Measurements from ENCODE around the gene SPTBN1.
"Not testable (repeated sequence)": the region's sequence is repeated elsewhere in the genome, so short reads cannot be mapped to it uniquely, and the experiment has no call there.

The SPTBN1 gene

DNA sequence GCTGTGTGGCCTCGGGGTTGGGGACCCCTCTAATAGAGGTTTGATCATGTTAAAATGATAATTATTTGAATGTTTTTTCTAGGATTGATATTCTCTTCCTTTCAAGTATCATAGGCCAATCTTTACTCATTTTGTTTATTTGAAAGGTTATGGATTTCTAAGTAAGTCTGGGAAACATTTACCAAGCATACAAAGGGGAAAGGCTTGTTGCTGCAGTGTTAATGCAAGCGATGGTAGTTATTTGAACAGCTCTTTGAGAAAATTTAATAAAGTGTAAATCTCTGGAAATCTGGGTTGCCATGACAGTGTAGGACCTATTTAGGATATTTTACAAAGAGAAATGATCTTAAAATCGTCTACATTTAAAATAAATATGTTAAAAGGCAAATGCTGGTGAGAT lies 56.1 kb downstream of the SPTBN1 start:
- DNase-seq (ENCODE audit: low spot score): no peak
- TF ChIP-seq, protein P1, sequence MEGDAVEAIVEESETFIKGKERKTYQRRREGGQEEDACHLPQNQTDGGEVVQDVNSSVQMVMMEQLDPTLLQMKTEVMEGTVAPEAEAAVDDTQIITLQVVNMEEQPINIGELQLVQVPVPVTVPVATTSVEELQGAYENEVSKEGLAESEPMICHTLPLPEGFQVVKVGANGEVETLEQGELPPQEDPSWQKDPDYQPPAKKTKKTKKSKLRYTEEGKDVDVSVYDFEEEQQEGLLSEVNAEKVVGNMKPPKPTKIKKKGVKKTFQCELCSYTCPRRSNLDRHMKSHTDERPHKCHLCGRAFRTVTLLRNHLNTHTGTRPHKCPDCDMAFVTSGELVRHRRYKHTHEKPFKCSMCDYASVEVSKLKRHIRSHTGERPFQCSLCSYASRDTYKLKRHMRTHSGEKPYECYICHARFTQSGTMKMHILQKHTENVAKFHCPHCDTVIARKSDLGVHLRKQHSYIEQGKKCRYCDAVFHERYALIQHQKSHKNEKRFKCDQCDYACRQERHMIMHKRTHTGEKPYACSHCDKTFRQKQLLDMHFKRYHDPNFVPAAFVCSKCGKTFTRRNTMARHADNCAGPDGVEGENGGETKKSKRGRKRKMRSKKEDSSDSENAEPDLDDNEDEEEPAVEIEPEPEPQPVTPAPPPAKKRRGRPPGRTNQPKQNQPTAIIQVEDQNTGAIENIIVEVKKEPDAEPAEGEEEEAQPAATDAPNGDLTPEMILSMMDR (IDR thresholded peaks at IDR 0.05; ENCODE audit: extremely low read depth, missing control alignments): no peak

DNA sequence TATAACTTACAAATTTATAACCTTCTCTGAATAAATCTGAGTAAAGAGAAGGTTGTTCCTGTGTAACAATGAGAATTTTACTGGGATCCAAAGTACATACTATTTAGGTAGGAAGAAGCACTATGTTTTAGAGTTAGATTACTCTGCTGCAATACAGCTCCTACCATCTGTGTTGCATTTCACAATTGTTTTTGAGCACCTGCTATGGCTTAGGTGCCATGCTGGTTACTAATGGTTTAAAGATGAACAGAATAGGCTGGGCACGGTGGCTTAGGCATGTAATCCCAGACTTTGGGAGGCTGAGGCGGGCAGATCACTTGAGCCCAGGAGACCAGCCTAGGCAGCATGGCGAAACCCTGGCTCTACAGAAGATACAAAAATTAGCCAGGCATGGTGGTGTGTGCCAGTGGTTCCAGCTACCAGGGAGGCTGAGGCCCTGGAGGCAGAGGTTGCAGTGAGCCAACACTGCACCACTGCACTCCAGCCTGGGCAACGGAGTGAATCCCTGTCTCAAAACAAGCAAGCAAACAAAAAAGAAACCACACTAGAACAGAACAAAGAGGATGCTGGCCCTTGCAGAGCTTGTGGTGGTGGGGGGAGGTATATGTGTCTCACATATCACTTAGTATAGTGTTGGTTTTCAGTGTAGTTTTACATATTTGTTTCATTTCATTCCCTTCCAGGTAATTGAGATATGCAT lies 56.7 kb downstream of the SPTBN1 start:
- TF ChIP-seq, protein P1 (IDR thresholded peaks at IDR 0.05; ENCODE audit: extremely low read depth, missing control alignments): no peak
- no peak for DNase-seq (ENCODE audit: low spot score)

DNA sequence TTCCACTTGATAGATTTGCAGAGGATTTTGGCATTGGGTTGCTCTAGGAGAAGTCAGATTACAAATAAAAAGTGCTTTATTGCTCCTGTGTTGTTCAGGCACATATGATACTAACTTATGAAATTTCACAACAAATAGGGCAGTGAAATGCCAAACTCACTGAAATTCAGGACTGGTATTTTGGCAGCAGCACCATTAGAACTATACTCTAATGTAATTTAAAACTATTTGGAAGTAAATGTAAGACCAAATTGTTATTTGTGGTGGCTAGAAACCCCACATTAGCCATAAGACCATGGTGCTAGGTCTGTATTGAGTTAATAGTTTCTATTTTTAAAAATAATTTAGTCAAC lies 57.2 kb downstream of the SPTBN1 start:
- DNase-seq (ENCODE audit: low spot score): no peak
- TF ChIP-seq, protein P1 (IDR thresholded peaks at IDR 0.05; ENCODE audit: extremely low read depth, missing control alignments): no peak

DNA sequence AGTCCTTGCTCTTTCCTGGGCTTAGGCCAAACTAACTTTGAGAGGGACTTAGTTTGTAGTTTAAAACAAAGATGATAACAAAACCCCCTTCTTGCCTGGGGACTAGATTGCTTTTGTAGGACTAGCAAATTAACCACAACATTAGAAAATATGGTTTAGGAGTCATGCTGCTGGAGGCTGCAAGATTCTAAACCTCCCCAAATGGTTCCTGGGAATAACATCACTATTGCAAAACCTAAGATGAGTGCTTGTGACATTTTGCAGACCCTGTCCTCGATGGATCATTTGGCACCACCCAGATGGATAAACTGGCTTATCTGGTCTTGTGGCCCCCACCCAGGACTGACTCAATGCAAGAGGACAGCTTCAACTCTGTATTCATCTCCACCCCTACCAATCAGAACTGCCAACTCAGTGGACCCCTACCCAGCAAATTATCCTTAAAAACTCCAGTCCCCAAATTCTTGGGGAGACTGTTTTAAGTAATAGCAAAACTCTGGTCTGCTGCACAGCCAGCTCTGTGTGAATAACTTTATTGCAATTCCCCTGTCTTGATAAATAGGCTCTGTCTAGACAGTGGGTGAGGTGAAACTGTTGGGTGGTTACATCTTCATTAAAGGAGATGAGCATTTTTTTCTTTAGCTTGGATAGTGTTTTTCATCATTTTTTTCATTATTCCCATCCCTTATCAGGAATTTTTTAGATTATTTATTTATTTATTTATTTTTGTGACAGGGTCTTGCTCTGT lies 58.9 kb downstream of the SPTBN1 start:
- no peak for DNase-seq (ENCODE audit: low spot score)
- TF ChIP-seq, protein P1 (IDR thresholded peaks at IDR 0.05; ENCODE audit: extremely low read depth, missing control alignments): no peak

DNA sequence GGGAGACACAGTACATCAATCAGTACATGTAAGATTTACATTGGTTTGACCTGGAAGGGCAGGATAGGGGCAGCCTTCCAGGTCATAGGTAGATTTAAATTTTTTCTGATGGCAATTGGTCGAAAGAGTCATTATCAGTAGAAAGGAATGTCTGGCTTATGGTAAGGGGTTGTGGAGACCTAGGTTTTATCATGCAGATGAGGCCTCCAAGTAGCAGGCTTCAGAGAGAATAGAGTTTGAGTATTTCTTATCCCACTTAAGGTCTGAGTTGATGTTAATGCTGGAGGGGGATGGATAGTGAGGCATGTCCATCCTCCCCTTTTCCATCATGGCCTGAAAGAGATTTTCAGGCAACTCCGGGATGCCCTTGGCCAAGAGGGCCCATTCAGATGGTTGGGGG lies 60.7 kb downstream of the SPTBN1 start:
- no peak for DNase-seq (ENCODE audit: low spot score)
- TF ChIP-seq, protein P1 (IDR thresholded peaks at IDR 0.05; ENCODE audit: extremely low read depth, missing control alignments): no peak

DNA sequence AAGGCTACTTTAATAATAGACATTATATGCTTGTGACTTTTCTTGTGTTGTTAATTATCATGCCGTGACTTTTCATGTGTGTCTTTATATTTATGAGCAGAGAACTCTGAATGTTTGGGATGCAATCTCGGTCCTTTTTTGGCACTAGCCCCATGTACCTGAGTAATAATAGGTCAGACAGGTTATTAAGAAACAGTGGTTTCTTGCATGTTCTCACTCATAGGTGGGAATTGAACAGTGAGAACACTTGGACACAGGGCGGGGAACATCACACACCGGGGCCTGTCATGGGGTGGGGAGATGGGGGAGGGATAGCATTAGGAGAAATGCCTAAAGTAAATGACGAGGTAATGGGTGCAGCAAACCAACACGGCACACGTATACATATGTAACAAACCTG lies 61.9 kb downstream of the SPTBN1 start:
- not testable (repeated sequence) for DNase-seq (ENCODE audit: low spot score)

DNA sequence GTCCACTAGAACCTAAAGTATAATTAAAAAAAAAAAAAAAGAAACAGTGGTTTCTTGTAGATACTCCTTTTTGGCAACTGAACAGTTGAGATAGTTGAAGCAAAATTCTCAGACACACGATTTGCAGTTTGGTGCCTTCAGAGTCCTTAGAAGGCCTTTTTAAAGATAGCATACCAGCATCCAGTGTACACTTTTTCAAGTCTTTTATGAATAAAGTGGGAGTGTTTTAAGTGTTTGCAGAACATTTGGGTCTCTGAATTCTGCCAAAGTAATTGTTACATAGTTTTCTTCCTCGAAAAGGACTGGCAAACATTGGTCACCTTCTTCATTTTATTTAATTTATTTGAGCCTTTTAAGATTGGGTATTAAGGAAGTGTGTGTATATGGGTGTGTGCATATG lies 62.3 kb downstream of the SPTBN1 start:
- TF ChIP-seq, protein P1 (IDR thresholded peaks at IDR 0.05; ENCODE audit: extremely low read depth, missing control alignments): no peak
- no peak for DNase-seq (ENCODE audit: low spot score)

All from GM20000 (cell line).